ENCODE data around the gene ZBTB22.
A peak's percentile ranks its signal among the peaks of the same experiment; 100 is the strongest.

ZBTB22 gene

DNA sequence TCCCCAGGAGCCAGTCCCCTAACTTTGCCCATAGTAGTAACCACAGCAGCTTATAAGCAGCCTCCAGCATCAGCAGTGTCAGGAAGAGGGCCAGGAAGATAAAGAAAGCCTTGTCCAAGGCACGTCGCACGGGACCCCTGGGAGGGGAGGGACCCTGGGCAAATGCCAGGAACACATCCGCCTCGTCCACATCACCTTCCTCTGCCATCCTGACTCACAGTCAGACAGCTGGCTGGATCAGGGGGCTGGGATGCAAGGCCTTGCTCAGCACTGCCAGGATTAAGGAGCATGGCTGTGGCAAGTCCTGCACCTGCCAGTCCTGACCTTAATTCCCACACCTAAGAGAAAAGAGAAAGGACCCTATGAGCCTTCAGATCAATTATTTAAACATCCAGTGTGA is 11.5 kb upstream of the ZBTB22 start:
- DNase-seq (ENCODE audit: low read depth in 2 of 2) = no peak

DNA sequence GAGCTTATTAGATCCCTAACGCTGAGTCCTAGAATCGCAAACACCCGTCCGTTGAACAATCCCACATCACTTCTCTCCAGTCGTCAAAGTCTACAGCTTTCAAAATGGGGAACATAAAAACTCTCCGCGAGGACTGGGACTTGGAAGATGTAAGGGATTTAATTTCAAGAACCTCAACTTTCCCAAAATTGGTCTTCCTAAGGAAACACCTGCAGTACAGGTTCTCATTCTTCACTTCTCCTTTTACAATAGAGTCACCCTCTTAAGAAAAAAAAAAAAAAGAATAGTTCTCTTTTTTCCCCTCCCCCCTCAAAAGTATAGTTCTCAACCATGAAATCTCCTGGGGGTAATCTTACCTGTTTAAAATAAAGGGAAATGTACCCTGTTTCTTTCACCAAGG is 6.6 kb upstream of the ZBTB22 start:
- no peak for DNase-seq (ENCODE audit: low read depth in 2 of 2)

DNA sequence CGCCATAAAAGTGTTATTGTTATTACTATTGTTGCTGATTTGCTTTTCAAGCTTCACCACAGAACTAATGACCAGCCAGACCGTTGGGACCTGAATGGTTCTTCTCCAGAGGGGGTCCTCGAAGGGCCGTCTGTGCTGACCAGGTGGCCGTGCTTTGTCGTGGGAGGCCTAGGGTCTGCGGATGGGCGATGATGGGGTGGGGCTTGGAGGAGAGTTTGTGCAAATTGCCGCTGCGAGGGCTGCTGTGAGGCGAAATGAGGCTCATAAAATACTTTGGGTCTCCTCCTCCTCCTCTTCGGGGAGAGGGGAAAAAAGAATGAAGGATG is 6.0 kb upstream of the ZBTB22 start:
- DNase-seq (ENCODE audit: low read depth in 2 of 2) = no peak

DNA sequence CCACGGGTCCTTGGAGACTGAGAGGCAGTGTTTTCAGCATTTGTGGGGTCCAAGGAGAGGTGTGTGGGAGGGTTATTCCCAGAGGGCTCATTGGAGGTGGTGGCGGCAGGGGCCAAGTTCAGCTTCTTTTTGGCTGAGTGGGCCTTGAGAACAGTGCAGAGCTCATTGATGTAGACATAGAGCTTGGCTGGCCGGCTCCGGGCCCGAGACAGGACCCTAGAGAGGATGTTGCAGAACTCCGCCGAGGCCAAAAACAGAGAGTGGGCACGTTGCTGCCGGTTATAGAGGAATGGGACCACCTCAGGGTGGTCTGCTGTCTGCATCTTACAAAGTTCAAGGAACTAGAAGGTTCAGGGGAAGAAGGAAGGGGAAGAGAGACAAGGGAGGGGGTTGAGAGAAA is 3.7 kb upstream of the ZBTB22 start:
- no peak for DNase-seq (ENCODE audit: low read depth in 2 of 2)

DNA sequence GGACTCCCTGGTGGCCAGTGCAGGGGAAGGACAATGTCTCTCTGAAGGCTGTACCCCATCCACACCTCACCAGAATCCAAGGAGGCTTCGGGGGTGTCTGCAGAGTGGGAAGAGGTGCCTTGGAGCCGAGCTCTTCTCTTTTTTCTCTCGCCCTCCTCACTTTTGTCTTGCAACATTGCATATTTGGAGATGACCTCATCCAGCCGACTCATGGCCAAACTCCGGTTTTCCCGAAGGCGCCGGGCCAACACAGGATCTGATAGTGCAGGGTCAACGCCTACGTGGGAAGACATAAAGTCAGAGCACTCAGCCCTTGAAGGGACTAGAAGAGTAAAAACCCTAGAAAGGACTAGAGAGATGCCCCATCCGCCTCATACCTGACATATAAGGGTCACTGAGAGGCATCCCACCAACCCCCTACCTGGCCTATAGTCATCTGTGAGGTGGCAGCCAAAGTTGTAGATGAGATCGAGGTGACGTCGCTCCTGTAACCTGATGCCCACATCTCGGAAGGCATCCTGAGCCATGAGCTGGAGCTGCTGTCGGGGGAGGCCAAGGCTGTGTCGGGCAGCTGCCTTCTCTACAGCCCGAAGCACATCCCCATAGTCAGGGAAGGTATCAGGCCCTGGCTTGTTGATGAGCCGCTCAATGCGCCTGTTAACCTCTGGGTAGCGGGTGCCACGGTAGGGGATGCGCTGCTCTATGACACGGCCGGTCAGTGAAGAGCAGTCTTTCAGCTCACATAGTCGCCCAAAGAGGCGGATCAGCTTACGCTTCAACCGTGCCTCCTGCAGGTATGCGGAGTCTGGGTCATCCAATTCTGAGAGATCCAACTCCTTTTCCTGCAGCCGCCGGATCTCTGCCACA is 3.0 kb upstream of the ZBTB22 start:
- DNase-seq (ENCODE audit: low read depth in 2 of 2) = peak in 1 of 2 experiments; percentile 53

DNA sequence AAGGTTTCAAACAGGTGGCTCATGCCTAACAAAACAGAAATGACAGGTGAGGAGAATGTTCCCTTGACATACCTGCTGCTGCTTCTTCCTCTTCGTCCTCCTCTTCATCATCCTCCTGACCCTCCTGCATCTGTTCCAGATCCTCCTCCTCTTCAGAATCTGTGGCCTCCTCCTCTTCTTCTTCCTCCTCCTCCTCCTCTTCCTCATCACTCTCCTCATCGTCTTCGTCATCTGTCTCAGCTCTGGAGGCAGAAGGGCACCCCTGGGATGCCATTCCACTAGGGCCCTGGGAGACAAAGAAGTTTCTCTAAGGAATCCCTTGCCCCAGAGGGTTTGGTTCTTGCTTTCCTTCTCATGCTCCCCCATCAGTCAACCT is 2.4 kb upstream of the ZBTB22 start:
- no peak for DNase-seq (ENCODE audit: low read depth in 2 of 2)

DNA sequence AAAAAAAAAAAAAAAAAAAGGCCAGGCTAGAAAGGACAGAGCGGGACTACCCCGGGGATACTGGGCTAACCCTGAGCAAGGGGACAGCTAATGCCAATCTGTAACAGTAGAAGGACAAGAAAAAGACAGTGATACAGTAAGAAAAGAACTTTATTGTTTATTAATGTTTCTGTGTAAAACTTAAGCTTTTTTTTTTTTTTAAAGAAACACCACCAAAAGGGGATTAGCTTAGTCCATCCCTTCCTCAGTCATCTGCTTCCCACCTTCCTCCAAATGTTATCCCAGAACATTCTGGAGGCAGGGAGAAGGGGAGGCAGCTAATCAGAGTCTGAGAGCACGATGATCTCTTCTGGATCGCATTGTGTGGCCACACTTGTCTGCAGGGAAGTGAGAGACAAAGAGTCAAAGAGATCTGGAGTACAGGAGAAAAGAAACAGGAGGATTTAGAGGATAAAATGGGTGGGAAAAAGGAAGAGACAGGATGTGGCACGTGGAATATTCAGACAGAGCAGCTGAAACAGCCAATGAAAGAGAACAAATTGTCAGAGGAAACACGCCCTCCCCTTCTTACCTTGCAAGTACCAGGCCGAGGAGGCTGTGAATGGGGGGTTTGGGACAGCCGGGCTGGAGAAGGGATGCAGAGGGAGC is 1.0 kb upstream of the ZBTB22 start:
- DNase-seq (ENCODE audit: low read depth in 2 of 2) = no peak

DNA sequence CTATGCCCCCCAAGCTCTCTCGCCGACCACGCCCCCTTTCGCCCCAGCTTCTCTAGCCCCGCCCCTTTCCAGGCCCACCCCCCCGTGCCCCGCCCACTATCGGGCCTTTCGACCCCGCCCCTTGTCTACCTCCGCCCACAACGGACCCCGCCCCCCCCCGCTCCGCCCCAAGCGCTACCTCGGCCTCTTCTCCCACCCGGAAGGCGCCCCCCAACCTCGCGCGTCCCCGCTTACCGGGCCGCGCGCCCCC is 200 bp downstream of the ZBTB22 start:
- DNase-seq (ENCODE audit: low read depth in 2 of 2) = no peak

DNA sequence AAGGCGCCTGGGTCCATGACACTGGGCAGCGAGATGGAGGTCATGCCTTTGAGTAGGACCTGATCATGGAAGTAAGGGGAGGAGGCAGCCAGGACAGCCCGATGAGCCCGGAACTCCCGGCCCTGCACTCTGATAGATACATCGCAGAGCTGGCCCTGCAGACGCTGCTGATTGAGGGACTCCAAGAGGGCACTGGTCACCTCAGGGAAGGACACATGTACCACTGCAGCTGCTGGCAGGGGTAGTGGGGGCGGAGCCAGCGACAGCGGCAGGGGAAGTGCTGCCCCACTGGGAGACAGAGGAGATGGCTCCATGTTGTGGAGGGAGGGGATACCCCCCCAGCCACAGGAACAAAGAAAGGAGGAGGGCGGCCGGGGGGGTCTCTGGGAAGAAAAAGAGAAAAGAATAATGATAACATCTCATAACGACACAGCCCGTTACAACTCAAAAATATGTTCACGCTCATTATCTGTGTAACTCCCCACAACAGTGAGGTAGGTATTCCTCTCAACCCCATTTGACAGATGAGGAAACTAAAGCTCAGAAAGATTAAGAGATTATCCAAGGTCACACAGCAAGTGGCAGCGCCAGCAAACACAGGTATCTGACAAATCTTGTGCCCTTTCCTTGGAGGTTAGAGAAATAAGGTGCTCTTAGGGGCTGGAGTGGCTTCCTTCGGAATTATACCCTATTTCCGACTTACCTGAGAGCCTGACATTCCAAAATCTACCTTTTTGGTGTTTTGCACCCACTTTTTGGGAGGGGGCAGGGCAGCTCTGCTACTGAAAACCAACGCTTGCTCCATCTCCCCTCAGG is 733 bp downstream of the ZBTB22 start:
- DNase-seq (ENCODE audit: low read depth in 2 of 2) = no peak

DNA sequence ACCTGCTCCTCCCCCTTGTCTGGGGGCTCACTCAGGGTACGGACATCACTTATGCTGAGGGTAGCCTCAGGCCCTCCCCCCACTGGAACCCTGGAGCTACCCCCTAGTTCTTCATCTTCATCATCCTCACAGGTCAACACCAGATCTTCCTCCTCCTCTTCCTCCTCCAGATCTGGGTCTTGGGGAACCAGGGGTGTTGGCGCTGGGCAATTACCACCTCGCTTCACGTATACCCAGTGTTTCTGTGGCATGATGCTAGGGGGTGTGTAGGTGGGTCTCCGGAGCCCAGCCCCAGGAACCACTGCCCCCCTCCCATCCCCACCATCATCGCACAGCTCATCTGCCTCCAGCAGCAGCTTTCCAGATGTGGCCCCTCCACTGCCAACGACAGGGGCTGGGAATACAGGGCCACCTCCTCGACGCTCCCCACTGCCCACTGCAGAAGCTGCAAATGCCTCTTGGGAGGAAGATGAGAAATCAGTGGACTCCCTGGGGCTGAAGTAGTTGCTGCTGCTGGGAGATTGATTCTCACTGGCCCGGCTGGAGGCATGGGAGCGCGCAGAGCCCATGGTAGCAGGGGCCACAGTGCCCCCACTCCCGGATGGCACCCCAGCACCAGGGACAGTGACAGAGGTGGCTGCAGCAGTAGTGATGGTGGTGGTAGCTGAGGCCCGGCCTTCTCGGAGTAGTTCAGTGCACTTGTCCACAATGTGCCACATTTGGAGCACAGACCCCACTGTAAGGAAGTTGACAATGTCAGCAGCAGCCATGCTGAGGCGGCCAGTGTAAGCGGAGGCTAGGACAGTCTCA is 1.5 kb downstream of the ZBTB22 start:
- DNase-seq (ENCODE audit: low read depth in 2 of 2) = no peak

DNA sequence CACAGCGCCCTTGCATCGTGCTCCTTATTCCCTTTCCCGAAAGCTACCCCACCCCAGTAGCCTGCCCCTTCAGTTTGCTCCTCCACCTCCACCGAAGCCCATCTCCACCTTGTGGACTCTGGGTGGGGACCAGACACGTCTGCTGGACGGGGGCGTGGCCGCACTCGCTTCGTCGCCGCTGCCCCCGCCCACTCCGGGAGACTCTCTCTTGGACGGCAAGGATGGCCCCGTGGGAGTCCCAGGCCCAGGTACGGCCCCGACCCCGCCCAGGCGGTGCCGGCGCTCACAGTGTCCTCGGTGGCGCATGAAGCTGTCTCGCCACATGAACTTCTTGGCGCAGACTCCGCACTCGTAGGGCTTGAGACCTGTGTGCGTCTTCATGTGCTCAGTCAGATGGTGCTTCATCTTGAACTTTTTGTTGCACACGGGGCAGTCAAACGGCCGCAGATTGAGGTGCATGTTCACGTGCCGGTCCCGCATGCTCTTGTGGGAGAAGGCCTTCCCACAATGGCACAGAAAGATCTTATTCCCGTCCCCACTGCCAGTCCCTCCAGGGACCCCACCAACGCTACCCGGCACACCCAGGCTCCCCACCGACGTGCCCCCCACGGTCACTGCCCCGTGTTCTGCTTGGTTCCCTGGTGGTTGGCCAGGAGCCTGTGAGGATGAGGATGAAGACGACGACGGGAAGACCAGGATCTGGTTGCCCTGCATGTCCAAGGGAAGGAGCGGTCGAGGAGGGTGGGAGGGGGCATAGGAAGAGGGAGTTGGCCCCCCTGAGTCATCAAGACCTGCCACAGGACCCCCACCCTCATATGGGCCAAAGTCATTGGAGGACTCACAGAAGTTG is 2.4 kb downstream of the ZBTB22 start:
- DNase-seq (ENCODE audit: low read depth in 2 of 2) = no peak

DNA sequence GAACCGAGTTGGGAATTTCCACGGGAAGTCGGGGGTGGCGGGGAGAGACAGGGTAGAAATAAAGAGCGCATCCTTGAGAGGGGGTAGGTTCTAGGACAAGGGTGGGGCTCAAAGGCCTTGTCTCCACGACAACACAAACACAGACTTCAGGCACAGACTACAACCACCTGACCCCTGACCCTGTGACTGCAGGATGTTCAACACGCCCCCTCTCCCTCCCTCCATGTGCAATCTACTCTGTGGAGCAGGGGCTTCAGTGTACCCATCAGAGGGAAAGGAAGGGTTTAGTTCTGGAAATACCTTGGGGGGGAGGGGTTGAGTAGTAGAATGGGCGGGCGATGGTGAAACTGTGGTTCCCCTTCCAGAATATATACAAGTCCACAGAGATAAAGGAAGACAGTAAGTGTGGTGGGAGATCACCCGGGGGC is 3.0 kb downstream of the ZBTB22 start:
- no peak for DNase-seq (ENCODE audit: low read depth in 2 of 2)

DNA sequence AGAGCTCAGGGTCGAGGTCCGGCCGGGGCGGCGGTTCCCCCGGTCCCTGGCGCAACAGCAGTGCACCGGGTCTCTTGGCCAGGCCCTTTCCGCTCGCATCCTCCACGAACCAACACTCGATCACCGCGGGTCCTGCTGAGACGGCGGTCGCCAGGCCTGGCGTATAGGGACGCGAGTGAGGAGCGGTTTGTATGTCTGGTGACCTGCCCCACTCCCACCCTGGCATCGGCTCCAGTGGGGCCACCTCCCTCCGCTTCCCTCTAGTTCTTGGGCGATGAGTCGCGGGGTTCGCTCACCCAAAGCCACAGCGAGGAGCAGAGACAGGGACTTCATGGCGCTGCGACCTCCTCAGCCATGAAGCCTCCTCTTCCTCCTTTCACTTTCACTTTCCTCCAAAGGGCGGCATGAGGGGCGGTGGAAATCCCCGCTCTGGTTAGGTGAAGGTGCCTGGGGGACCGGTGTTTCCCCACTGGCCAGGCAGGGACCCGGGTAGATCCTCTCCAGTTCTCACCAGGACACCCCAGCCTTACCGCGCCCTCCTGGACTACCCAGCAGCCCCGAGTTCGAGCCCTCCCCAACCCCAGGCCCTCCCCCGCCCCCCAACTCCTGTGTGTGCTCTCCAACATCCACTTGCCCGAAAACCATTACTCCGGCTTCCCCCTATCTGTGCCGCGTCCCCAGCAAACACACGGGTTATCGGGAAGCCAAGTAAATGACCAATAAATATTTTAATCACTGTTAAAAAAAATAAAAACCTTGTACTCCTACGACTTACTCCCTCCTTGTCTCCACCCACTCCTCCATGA is 3.6 kb downstream of the ZBTB22 start, which contains the start of gene TAPBP:
TAPBP (minus strand) TSS at position 370 of the 806 bp plus-strand sequence; CDS start at position 333, 37 bp downstream.
- no peak for DNase-seq (ENCODE audit: low read depth in 2 of 2)

DNA sequence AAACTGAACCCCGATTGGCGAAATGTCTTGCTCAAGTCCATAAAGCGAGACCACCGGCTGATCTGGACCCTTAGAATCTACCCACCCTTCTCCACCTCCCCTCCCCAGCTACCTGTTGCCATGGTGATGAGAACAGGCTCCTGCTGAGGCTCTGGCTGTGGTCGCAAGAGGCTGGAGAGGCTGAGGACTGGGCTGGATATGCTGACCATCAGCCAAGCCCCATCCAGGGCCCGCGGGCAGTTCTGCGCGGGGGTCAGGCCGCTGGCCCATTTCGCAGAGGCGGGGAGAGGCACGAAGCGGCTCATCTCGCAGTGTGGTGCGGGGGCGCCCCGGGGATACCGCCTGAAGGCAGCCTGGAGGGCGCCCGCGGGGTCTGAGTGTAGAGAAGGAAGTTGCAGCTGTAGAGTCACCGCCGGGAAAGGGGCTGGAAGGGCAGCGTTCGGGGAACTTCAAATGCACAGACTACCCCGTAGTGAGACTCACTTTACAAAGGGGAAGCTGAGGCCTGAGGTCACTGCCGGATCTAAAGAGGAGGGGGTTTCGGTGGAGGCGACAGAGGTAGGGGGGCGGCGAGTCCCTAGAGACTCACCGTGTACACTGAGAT is 4.3 kb downstream of the ZBTB22 start:
- DNase-seq (ENCODE audit: low read depth in 2 of 2) = no peak

DNA sequence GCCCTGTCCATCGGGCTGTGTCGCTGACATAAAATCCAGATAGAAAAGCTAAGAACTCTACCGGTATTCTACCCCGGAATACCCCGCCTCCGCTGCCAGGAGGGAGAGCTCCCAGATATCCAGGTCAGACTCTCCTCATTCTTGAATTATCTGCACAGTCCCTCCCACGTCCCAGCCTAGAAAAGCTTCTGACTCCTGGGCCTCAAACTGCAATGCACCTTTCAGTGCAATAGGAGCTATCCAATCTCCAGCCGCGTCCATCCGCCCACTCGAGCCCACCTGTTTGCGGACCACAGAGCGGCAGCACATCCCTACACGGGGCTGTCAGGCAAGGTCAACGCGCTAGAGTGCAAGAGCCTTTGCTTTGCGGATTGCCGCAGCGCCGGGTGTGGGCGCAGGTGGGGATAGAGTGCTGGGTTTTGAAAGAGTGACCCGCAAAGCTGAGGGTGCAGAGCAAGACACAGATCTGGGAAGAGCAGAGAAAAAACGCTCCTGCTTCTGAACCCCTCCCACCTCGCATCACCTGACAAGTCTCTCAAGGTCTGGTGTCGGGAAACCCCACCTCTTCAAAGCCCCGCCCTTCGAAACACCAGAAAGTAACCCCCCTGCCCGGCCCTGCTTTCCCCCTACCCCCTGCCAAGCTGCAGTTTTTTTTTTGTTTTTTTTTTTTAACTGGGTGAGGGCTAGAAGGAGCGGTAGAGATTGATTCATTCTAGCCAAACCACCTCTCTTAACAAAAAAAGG is 5.0 kb downstream of the ZBTB22 start:
- DNase-seq (ENCODE audit: low read depth in 2 of 2) = no peak

DNA sequence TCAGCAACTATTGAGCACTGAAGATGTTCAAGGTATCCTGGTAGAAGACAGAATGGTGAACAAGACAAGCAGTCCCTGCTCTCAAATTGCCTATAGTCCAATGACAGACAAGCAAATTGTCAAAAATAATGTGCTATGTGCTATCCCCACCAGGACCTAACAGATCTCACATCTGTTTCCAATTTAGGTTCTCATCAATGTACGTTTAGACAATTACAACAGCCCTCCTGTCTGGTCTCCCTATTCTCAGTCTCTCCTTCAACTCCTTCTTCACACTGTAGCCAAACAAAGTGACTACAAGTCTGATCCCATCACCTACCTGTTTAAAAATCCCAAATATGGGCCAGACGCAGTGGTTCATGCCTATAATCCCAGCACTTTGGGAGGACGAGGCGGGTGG is 11.2 kb downstream of the ZBTB22 start:
- no peak for DNase-seq (ENCODE audit: low read depth in 2 of 2)

DNA sequence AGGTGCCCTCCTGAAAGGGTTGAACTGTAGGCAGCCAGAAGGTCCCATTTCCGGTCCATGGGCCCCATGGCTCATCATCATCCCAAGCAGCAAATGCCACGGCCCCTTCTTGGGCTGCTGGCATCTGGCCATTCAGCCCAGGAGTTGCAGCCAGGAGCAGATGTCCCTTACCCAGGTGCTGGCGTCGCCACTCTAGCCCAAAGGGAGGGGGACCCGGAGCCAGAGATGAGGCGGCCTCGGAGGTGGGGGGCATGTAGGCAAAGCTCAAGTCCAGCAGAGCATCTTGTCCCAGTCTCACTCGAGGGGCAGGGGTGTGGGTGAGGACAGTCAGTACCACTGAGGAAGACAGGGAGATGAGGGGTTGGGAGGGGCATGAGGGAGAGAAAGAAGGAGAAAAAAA is 12.5 kb downstream of the ZBTB22 start:
- DNase-seq (ENCODE audit: low read depth in 2 of 2) = no peak

DNA sequence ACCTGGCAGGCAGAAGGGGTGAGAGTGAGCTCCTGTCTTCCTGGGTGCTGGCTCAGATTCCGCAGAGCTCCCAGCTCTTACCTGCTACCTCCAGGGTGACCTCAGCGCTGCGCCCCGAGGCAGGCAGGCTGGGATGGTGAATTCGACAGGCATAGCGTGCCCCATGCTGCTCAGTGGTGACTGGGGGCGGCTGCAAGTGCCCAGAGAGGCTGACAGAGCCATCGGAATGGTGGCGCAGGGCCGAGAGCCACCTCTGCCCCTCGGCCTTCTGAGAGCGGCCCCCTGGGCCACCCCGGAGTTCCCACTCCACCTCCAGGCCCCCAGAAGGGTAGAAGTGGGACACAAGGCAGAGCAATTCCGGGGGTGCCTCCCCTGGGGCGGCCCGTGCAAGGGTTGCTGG is 13.3 kb downstream of the ZBTB22 start:
- DNase-seq (ENCODE audit: low read depth in 2 of 2) = no peak

DNA sequence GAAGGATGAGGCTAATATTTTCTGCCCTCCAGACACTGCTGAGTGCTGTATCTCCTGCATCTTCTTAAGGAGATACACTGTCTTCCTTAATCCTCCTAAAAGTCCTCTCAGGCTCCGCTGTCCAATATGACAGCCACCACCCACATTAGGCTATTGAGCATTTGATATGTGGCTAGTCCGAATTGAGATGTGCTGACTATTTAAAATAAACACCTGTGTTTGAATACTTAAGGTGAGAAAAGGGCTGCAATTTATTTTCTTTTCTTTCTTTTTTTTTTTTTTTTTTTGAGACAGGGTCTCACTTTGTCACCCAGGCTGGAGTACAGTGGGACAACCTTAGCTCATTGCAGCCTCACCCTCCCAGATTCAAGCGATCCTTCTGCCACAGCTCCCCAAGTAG is 15.7 kb downstream of the ZBTB22 start:
- no peak for DNase-seq (ENCODE audit: low read depth in 2 of 2)
